ENCODE measurements around the gene ST8SIA4. TPM values are rescaled to one million over a fixed set of nuclear protein-coding genes. Genes with fewer than 3 reads are reported as not detected.
A peak's percentile ranks its signal among the peaks of the same experiment; 100 is the strongest.

ST8SIA4 gene
- total RNA-seq, 1 experiment from 2014 or later: not detected

DNA sequence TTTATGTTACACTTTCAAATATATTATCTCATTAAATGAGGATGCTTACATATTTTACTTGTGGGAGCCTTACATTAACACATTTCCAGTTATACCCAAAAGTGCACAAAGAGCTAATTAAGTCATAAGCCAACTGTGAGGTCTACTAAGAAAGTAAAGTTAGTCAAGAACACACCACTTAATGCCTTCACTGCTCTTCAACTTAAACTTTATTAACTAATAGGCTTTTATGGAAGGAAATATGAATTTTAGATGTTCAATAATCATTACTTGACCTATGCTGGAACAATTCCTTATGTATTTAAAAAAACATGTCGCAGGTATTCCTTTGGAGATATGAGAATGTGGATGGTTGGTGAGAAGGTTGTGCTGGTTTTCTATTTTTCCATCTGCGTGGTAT lies 3.4 kb downstream of the ST8SIA4 start:
- H3K27ac ChIP-seq (ENCODE audit: insufficient read length, low read depth, low read length): no peak overlapping the region
- no peak overlapping the region for H3K9ac ChIP-seq (ENCODE audit: extremely low read depth, insufficient read length, low read length)
- no peak overlapping the region; a peak in 1 of 7 replicates for H3K27ac Mint-ChIP-seq

More for the DNA sequence above, 3.4 kb downstream of the ST8SIA4 start:
- H2BK5ac ChIP-seq (ENCODE audit: insufficient read length, low read length): no peak overlapping the region
- peak overlapping the region; percentile 96 for H2AFZ ChIP-seq (ENCODE audit: low read length)
- no peak overlapping the region for H3K4me2 ChIP-seq (ENCODE audit: insufficient read depth, insufficient read length, low read length)
- no peak overlapping the region for H4K5ac ChIP-seq (ENCODE audit: insufficient read length, low read depth, low read length)
- DNase-seq: no peak
- no peak overlapping the region for H2BK120ac ChIP-seq (ENCODE audit: low read depth, low read length, poor library complexity, severe bottlenecking)
- Mint-ChIP-seq H3K36me3 (ENCODE audit: insufficient read depth in 1 of 3, low read depth in 3 of 3) (no peaks in the 10 kb centered on the region; a peak in 1 of 7 replicates), H3K4me1 (peaks cover 34 to 36% of the 10 kb centered on the region in 2 experiments), H3K27me3 (ENCODE audit: low read depth) (peaks cover 68% of the 10 kb centered on the region), H3K9me3 (no peaks in the 10 kb centered on the region; a peak in 1 of 5 replicates), H3K4me3 (peak overlapping the region; percentile 68 to 92)
- no peak overlapping the region for H3K18ac ChIP-seq (ENCODE audit: insufficient read length, low read depth, low read length)
- no CpG with 5 or more reads among the region's 2 CpGs for WGBS (ENCODE audit: extremely low coverage, insufficient read length, low lambda C conversion rate)
- no peak overlapping the region for H2BK12ac ChIP-seq (ENCODE audit: insufficient read length, low read depth, low read length)
- H3K14ac ChIP-seq (ENCODE audit: insufficient read depth, low read length): no peak overlapping the region
- no peak overlapping the region for H2BK15ac ChIP-seq (ENCODE audit: low read depth, low read length)
- H3K4me1 ChIP-seq (ENCODE audit: insufficient read depth, low read length): peaks cover 2% of the 10 kb centered on the region; the same call in 1 of the 2 replicates
- no peak overlapping the region for H2AK5ac ChIP-seq (ENCODE audit: insufficient read length, low read length)
- H4K8ac ChIP-seq (replicated peaks; ENCODE audit: insufficient read length, low read depth, low read length): no peak overlapping the region
- no peak overlapping the region for H3K56ac ChIP-seq (ENCODE audit: insufficient read length, low read depth, low read length)
- H3K9me3 ChIP-seq (ENCODE audit: control insufficient read depth, low read depth, low read length): no peaks in the 10 kb centered on the region
- no peak overlapping the region for H2BK20ac ChIP-seq (ENCODE audit: low read depth, low read length, poor library complexity, severe bottlenecking)
- H4K91ac ChIP-seq (ENCODE audit: insufficient read length, low read depth, low read length): no peak overlapping the region
- no peaks in the 10 kb centered on the region for H3K79me2 ChIP-seq (ENCODE audit: insufficient read depth, low read length)
- H3K79me1 ChIP-seq (ENCODE audit: insufficient read depth, low read depth, low read length, poor library complexity, severe bottlenecking): no peaks in the 10 kb centered on the region
- no peak overlapping the region for H3K4ac ChIP-seq (ENCODE audit: low read depth, low read length)
- H4K20me1 ChIP-seq (ENCODE audit: control insufficient read depth, insufficient read depth, insufficient read length): no peaks in the 10 kb centered on the region
- H3K23me2 ChIP-seq (ENCODE audit: insufficient read length, low read depth, low read length, poor library complexity, severe bottlenecking): peaks cover 16% of the 10 kb centered on the region
- no peak overlapping the region for H3K23ac ChIP-seq (ENCODE audit: insufficient read length, low read depth, low read length)
- TF ChIP-seq, protein P1, sequence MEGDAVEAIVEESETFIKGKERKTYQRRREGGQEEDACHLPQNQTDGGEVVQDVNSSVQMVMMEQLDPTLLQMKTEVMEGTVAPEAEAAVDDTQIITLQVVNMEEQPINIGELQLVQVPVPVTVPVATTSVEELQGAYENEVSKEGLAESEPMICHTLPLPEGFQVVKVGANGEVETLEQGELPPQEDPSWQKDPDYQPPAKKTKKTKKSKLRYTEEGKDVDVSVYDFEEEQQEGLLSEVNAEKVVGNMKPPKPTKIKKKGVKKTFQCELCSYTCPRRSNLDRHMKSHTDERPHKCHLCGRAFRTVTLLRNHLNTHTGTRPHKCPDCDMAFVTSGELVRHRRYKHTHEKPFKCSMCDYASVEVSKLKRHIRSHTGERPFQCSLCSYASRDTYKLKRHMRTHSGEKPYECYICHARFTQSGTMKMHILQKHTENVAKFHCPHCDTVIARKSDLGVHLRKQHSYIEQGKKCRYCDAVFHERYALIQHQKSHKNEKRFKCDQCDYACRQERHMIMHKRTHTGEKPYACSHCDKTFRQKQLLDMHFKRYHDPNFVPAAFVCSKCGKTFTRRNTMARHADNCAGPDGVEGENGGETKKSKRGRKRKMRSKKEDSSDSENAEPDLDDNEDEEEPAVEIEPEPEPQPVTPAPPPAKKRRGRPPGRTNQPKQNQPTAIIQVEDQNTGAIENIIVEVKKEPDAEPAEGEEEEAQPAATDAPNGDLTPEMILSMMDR (conservative IDR thresholded peaks at IDR 0.05): no peak
- peaks cover 37% of the 10 kb centered on the region; the same call in 1 of the 2 replicates for H3K27me3 ChIP-seq (ENCODE audit: insufficient read depth, low read length)
- no peak overlapping the region for H3T11ph ChIP-seq (ENCODE audit: low read length)
